ENCODE data around the gene MED27. TPM values are rescaled to one million over a fixed set of nuclear protein-coding genes. Genes with fewer than 3 reads are reported as not detected.

The MED27 gene
- total RNA-seq, 2 donors from 2014 or later: 12.0 to 18.8 TPM

DNA sequence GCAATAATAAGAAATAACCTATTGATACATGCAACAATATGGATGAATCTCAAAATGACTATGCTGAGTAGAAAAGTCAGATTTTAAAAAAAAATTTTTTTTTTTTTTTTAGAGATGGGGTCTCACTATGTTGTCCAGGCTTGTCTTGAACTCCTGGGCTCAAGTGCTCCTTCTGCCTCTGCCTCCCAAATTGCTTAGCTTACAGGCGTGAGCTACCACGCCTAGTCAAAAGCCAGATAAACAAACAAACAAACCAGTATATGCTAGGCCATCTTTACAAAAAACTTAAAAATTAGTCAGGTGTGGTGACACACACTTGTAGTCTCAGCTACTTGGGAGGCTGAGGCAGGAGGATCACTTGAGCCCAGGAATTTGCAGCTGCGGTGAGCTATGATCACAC lies 79.0 kb downstream of the MED27 start:
- Histone ChIP-seq H3K27ac (no peak overlapping the region), H3K9ac (ENCODE audit: low read depth in 2 of 2, low read length in 2 of 2) (no peak overlapping the region), H3K4me3 (no peak overlapping the region), H3K9me3 (no peaks in the 10 kb centered on the region), H3K4me1 (no peaks in the 10 kb centered on the region), H3K27me3 (no peaks in the 10 kb centered on the region), H3K36me3 (no peaks in the 10 kb centered on the region)
- no peak for DNase-seq
- intact Hi-C loops (cut with DNase I): no loop called here
- TF ChIP-seq, protein P1, sequence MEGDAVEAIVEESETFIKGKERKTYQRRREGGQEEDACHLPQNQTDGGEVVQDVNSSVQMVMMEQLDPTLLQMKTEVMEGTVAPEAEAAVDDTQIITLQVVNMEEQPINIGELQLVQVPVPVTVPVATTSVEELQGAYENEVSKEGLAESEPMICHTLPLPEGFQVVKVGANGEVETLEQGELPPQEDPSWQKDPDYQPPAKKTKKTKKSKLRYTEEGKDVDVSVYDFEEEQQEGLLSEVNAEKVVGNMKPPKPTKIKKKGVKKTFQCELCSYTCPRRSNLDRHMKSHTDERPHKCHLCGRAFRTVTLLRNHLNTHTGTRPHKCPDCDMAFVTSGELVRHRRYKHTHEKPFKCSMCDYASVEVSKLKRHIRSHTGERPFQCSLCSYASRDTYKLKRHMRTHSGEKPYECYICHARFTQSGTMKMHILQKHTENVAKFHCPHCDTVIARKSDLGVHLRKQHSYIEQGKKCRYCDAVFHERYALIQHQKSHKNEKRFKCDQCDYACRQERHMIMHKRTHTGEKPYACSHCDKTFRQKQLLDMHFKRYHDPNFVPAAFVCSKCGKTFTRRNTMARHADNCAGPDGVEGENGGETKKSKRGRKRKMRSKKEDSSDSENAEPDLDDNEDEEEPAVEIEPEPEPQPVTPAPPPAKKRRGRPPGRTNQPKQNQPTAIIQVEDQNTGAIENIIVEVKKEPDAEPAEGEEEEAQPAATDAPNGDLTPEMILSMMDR (IDR thresholded peaks at IDR 0.05): no peak

DNA sequence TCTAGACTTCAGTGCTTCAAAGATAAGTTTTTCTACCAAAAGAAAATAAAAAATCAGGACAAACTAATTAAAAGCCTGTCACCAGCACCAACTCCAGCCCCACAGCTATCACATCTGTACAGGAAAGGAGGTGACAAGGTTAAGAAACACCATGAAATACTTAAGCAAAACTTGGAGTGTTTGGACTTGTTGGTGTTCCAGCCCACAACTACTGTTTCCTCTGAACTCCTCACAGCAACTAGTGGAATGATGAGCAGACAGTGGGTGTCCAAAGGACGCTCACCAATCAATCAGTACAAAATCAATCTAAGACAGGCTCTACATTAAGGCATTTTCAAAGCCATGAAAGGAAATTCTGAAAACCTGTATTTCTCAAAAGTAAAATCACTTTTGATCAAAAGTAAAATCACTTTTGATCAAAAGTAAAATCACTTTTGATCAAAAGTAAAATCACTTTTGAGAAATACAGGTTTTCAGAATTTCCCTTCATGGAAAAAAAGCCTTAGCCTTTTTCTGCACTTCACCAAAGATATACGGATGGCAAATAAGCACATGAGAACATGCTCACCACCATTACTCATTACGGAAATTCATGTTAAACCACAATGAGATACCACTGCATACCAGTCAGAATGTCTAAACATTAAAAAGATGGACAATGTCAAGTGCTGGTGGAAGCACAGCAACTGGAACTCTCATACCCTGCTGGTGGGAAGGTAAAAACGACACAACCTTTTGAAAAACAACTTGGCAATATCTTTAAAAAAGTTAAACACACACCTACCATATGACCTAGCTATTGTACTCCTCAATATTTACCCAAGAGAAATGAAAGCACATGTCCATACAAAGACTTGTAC lies 79.7 kb downstream of the MED27 start:
- no peak overlapping the region for H3K27ac ChIP-seq
- no peaks in the 10 kb centered on the region for H3K9me3 ChIP-seq
- intact Hi-C loops (cut with DNase I): no loop called here
- H3K4me3 ChIP-seq: no peak overlapping the region
- H3K9ac ChIP-seq (ENCODE audit: low read depth in 2 of 2, low read length in 2 of 2): no peak overlapping the region
- TF ChIP-seq, protein P1 (IDR thresholded peaks at IDR 0.05): no peak
- no peaks in the 10 kb centered on the region for H3K4me1 ChIP-seq
- H3K36me3 ChIP-seq: no peaks in the 10 kb centered on the region
- DNase-seq: no peak
- H3K27me3 ChIP-seq: no peaks in the 10 kb centered on the region

DNA sequence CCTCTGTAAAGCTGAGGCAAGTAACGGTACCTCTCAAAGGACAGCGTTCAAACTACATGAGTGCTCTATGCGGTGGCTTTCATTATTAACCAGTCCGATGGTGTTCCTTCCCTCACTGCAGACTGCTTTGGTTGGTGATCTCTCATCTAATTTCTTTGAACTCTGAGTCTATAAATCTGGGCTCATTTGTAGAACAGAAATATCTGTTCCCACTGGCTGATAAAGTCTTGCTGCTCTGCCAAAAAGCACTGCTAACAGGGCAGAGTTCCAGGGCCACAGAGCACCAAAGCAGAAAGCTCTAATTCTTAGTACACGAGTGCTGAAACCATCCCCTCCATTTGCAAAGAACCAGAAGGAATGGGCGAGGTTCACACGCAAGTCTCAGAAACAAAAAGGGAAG lies 81.9 kb downstream of the MED27 start:
- Histone ChIP-seq H3K4me1 (no peaks in the 10 kb centered on the region), H3K36me3 (no peaks in the 10 kb centered on the region), H3K9me3 (no peaks in the 10 kb centered on the region), H3K9ac (ENCODE audit: low read depth in 2 of 2, low read length in 2 of 2) (no peak overlapping the region), H3K4me3 (no peak overlapping the region), H3K27ac (no peak overlapping the region), H3K27me3 (no peaks in the 10 kb centered on the region)
- TF ChIP-seq, protein P1 (IDR thresholded peaks at IDR 0.05): no peak
- intact Hi-C loops (cut with DNase I): no loop called here
- DNase-seq: no peak

DNA sequence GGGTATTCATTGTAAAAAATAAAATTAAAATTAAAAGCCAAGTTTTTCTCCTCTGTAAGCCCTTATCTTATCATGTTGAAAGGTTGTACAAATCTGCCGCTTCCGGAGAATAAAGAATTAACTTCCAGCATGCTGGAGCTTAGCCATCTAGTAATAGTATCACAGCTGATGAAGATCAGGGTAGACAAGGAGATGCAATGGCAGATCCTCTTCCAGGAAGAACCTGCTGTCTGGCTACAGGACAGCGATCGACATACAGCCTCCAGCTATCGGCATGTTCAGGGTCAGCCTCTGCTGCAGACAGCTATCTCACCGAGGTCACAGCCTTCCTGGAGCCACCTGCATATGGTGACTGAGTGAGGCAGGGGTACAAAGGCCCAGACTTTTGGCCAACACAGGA lies 82.6 kb downstream of the MED27 start:
- no peaks in the 10 kb centered on the region for H3K4me1 ChIP-seq
- H3K9ac ChIP-seq (ENCODE audit: low read depth in 2 of 2, low read length in 2 of 2): no peak overlapping the region
- H3K36me3 ChIP-seq: no peaks in the 10 kb centered on the region
- no peak overlapping the region for H3K4me3 ChIP-seq
- no peak overlapping the region for H3K27ac ChIP-seq
- intact Hi-C loops (cut with DNase I): no loop called here
- no peak for DNase-seq
- H3K9me3 ChIP-seq: no peaks in the 10 kb centered on the region
- H3K27me3 ChIP-seq: no peaks in the 10 kb centered on the region
- TF ChIP-seq, protein P1 (IDR thresholded peaks at IDR 0.05): no peak

DNA sequence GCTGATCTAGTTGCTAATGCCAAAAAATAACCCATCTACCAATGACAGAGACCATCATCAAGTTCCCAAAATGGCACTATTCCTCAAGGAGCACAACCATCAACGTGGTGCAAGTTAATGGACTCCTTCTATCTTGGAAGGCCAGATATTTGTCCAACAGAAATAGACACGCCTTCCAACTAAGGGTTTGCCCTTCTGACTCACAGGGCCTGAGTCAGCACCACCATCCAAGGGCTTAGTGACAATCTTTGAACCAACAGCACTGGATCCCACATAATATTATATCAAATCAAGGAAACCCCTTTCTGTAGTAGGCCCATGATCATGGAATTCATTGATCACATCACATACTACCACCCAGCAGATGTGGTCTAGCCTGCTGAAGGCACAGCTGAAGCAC lies 84.3 kb downstream of the MED27 start:
- no peaks in the 10 kb centered on the region for H3K27me3 ChIP-seq
- no peaks in the 10 kb centered on the region for H3K36me3 ChIP-seq
- TF ChIP-seq, protein P1 (IDR thresholded peaks at IDR 0.05): no peak
- H3K4me3 ChIP-seq: no peak overlapping the region
- intact Hi-C loops (cut with DNase I): no loop called here
- no peak overlapping the region for H3K9ac ChIP-seq (ENCODE audit: low read depth in 2 of 2, low read length in 2 of 2)
- H3K9me3 ChIP-seq: no peaks in the 10 kb centered on the region
- H3K4me1 ChIP-seq: no peaks in the 10 kb centered on the region
- no peak overlapping the region for H3K27ac ChIP-seq
- DNase-seq: no peak

All from colonic mucosa (tissue), 4 donors.